ENCODE results near the gene ARAP2. TPM values are rescaled to one million over a fixed set of nuclear protein-coding genes. Genes with fewer than 3 reads are reported as not detected.

Gene ARAP2
- total RNA-seq, 1 experiment from 2014 or later: 5.5 TPM

DNA sequence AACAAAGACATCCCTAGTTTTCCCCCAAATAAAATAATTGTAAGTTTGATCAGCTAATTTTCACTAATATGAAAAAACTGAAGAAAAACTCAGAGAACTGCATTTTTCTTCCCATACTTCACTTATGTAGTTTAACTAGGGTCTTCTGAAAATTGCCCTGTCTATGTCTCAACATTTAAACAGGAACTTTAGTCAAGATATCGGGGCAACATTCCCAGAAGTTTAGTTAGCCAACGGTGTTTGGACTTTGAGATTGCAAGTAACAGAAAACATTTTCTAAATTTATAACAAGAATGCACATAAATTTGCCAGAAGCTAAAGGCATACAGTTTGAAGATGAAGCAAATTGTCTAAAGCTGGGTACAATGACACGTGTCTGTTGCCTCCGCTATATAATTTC lies 201.1 kb downstream of the ARAP2 start:
- intact Hi-C loops (cut with micrococcal nuclease; ENCODE audit: unreplicated experiment) (no loop called here), in situ Hi-C loops (cut with HindIII; ENCODE audit: low pct_unique_long_range_greater_than_20kb, low sequenced_read_pairs) (no loop called here)
- CTCF ChIA-PET: no interaction called here
- Histone ChIP-seq H3K9me3 (ENCODE audit: control insufficient read depth, insufficient read depth, low read depth, low read length) (no peaks in the 10 kb centered on the region), H3K27me3 (ENCODE audit: control insufficient read depth, insufficient read depth, low read length) (no peaks in the 10 kb centered on the region), H3K36me3 (ENCODE audit: control insufficient read depth, insufficient read depth, low read length) (no peaks in the 10 kb centered on the region), H3K4me1 (ENCODE audit: control insufficient read depth, insufficient read depth, low read length) (no peaks in the 10 kb centered on the region), H3K4me3 (ENCODE audit: low read depth in 2 of 2, low read length in 2 of 2) (no peak overlapping the region), H3K27ac (ENCODE audit: low read length) (no peak overlapping the region)
- no peak for ATAC-seq
- BruUV-seq (replicated peaks): no TSS peak
- POLR2A ChIA-PET: no interaction called here
- DNase-seq (ENCODE audit: low read depth, low spot score): no peak
- no peak for TF ChIP-seq SIN3A (IDR thresholded peaks at IDR 0.05; ENCODE audit: borderline replicate concordance, insufficient read depth, low read depth, low read length)
- TF ChIP-seq TCF7L2 (IDR thresholded peaks at IDR 0.05; ENCODE audit: low read depth, low read length): no peak
- TF ChIP-seq POLR2AphosphoS5 (IDR thresholded peaks at IDR 0.05; ENCODE audit: low read depth, low read length): no peak
- TF ChIP-seq, protein P1, sequence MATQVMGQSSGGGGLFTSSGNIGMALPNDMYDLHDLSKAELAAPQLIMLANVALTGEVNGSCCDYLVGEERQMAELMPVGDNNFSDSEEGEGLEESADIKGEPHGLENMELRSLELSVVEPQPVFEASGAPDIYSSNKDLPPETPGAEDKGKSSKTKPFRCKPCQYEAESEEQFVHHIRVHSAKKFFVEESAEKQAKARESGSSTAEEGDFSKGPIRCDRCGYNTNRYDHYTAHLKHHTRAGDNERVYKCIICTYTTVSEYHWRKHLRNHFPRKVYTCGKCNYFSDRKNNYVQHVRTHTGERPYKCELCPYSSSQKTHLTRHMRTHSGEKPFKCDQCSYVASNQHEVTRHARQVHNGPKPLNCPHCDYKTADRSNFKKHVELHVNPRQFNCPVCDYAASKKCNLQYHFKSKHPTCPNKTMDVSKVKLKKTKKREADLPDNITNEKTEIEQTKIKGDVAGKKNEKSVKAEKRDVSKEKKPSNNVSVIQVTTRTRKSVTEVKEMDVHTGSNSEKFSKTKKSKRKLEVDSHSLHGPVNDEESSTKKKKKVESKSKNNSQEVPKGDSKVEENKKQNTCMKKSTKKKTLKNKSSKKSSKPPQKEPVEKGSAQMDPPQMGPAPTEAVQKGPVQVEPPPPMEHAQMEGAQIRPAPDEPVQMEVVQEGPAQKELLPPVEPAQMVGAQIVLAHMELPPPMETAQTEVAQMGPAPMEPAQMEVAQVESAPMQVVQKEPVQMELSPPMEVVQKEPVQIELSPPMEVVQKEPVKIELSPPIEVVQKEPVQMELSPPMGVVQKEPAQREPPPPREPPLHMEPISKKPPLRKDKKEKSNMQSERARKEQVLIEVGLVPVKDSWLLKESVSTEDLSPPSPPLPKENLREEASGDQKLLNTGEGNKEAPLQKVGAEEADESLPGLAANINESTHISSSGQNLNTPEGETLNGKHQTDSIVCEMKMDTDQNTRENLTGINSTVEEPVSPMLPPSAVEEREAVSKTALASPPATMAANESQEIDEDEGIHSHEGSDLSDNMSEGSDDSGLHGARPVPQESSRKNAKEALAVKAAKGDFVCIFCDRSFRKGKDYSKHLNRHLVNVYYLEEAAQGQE (IDR thresholded peaks at IDR 0.05; ENCODE audit: insufficient read depth in 1 of 2, low read depth in 2 of 2, low read length in 1 of 2): no peak
- TF ChIP-seq, protein P2, sequence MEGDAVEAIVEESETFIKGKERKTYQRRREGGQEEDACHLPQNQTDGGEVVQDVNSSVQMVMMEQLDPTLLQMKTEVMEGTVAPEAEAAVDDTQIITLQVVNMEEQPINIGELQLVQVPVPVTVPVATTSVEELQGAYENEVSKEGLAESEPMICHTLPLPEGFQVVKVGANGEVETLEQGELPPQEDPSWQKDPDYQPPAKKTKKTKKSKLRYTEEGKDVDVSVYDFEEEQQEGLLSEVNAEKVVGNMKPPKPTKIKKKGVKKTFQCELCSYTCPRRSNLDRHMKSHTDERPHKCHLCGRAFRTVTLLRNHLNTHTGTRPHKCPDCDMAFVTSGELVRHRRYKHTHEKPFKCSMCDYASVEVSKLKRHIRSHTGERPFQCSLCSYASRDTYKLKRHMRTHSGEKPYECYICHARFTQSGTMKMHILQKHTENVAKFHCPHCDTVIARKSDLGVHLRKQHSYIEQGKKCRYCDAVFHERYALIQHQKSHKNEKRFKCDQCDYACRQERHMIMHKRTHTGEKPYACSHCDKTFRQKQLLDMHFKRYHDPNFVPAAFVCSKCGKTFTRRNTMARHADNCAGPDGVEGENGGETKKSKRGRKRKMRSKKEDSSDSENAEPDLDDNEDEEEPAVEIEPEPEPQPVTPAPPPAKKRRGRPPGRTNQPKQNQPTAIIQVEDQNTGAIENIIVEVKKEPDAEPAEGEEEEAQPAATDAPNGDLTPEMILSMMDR (IDR thresholded peaks at IDR 0.05): no peak

- TF ChIP-seq POLR2AphosphoS5 (IDR thresholded peaks at IDR 0.05; ENCODE audit: low read depth, low read length): no peak
- TF ChIP-seq TCF7L2 (IDR thresholded peaks at IDR 0.05; ENCODE audit: low read depth, low read length): no peak
- TF ChIP-seq, protein P1 (IDR thresholded peaks at IDR 0.05; ENCODE audit: insufficient read depth in 1 of 2, low read depth in 2 of 2, low read length in 1 of 2): no peak
- no peak for TF ChIP-seq SIN3A (IDR thresholded peaks at IDR 0.05; ENCODE audit: borderline replicate concordance, insufficient read depth, low read depth, low read length)
- TF ChIP-seq, protein P2 (IDR thresholded peaks at IDR 0.05): no peak
- in situ Hi-C loops (cut with HindIII; ENCODE audit: low pct_unique_long_range_greater_than_20kb, low sequenced_read_pairs): no loop called here
These were observed 202.0 kb downstream of the ARAP2 start for GRCh38 chr4:36042122-36042970.

More at GRCh38 chr4:36042122-36042970, 202.0 kb downstream of the ARAP2 start:
- Histone ChIP-seq H3K27me3 (ENCODE audit: control insufficient read depth, insufficient read depth, low read length) (no peaks in the 10 kb centered on the region), H3K36me3 (ENCODE audit: control insufficient read depth, insufficient read depth, low read length) (no peaks in the 10 kb centered on the region), H3K4me1 (ENCODE audit: control insufficient read depth, insufficient read depth, low read length) (no peaks in the 10 kb centered on the region), H3K27ac (ENCODE audit: low read length) (no peak overlapping the region), H3K4me3 (ENCODE audit: low read depth in 2 of 2, low read length in 2 of 2) (no peak overlapping the region), H3K9me3 (ENCODE audit: control insufficient read depth, insufficient read depth, low read depth, low read length) (no peaks in the 10 kb centered on the region)
- no peak for ATAC-seq
- ChIA-PET CTCF (no interaction called here), POLR2A (no interaction called here)
- BruUV-seq (replicated peaks): no TSS peak
- intact Hi-C loops (cut with micrococcal nuclease; ENCODE audit: unreplicated experiment): no loop called here
- DNase-seq (ENCODE audit: low read depth, low spot score): no peak

All from Panc1 (cell line).